Measurements from ENCODE around the gene ZSCAN5A.
"Not testable (repeated sequence)": the region's sequence is repeated elsewhere in the genome, so short reads cannot be mapped to it uniquely, and the experiment has no call there.

The ZSCAN5A gene

GRCh38 chr19:56176881-56177280, 137.8 kb downstream of the ZSCAN5A start:
- no peak for TF ChIP-seq Cebpa-rat (IDR thresholded peaks at IDR 0.05)

GRCh38 chr19:56176310-56176709, 138.3 kb downstream of the ZSCAN5A start:
- H3K9ac ChIP-seq; H3K36me3 ChIP-seq; H4K20me1 ChIP-seq; H3K4me3 ChIP-seq; H3K27me3 ChIP-seq; H3K27ac ChIP-seq; H3K9me3 ChIP-seq (replicated peaks in 1 of 11): not testable (repeated sequence)
- H3K4me1 ChIP-seq = peaks cover 0 to 28% (median 16%) of the 10 kb centered on the region in 10 experiments; a peak in 13 of 20 replicates
- peak overlapping the region in 7 of 11 experiments; percentile 8 to 36 (median 33); a peak in 8 of 22 replicates for H3K4me2 ChIP-seq

More at GRCh38 chr19:56176881-56177280, 137.8 kb downstream of the ZSCAN5A start:
- Histone ChIP-seq H3K4me2 (peak overlapping the region in 5 of 11 experiments; percentile 8 to 34 (median 31); a peak in 3 of 22 replicates), H3K27me3 (no peaks in the 10 kb centered on the region), H3K4me3 (no peak overlapping the region), H3K9ac (no peak overlapping the region), H3K27ac (no peak overlapping the region), H3K4me1 (peaks cover 0 to 25% (median 16%) of the 10 kb centered on the region in 10 experiments; a peak in 13 of 20 replicates), H4K20me1 (no peaks in the 10 kb centered on the region), H3K9me3 (replicated peaks in 1 of 11) (no peaks in the 10 kb centered on the region), H3K36me3 (no peaks in the 10 kb centered on the region)

GRCh38 chr19:56175861-56176307, 138.8 kb downstream of the ZSCAN5A start, which contains the start of gene GALP:
GALP (plus strand) TSS chr19:56176008; CDS start chr19:56177109, 1,101 bp downstream.
- not testable (repeated sequence) for H3K36me3 ChIP-seq; H3K4me3 ChIP-seq; H3K9ac ChIP-seq; H4K20me1 ChIP-seq; H3K9me3 ChIP-seq (replicated peaks in 1 of 11); H3K27me3 ChIP-seq; H3K27ac ChIP-seq
- Histone ChIP-seq H3K4me1 (peaks cover 0 to 28% (median 16%) of the 10 kb centered on the region in 10 experiments; a peak in 13 of 20 replicates), H3K4me2 (peak within 1 kb of the TSS in 9 of 11 experiments; percentile 21 to 65 (median 46); a peak in 15 of 22 replicates)

- no peak for TF ChIP-seq Cebpa-rat (IDR thresholded peaks at IDR 0.05)
- H3K36me3 ChIP-seq = no peaks in the 10 kb centered on the region
- peaks cover 0 to 4% (median 0%) of the 10 kb centered on the region in 11 experiments; a peak in 1 of 22 replicates for H4K20me1 ChIP-seq
- peaks cover 0 to 28% (median 16%) of the 10 kb centered on the region in 10 experiments; a peak in 13 of 20 replicates for H3K4me1 ChIP-seq
- H3K4me3 ChIP-seq = no peak overlapping the region
- no peak overlapping the region for H3K27ac ChIP-seq
- H3K27me3 ChIP-seq = no peaks in the 10 kb centered on the region
- no peaks in the 10 kb centered on the region for H3K9me3 ChIP-seq (replicated peaks in 1 of 11)
- H3K4me2 ChIP-seq = no peak overlapping the region
- H3K9ac ChIP-seq = no peak overlapping the region
Observed at GRCh38 chr19:56174550-56174949, 140.1 kb downstream of the ZSCAN5A start.

- Histone ChIP-seq H4K20me1 (peaks cover 0 to 4% (median 0%) of the 10 kb centered on the region in 11 experiments; a peak in 1 of 22 replicates), H3K4me2 (no peak overlapping the region), H3K4me3 (no peak overlapping the region), H3K36me3 (no peaks in the 10 kb centered on the region), H3K27ac (no peak overlapping the region), H3K27me3 (no peaks in the 10 kb centered on the region), H3K9me3 (replicated peaks in 1 of 11) (no peaks in the 10 kb centered on the region), H3K4me1 (peaks cover 0 to 28% (median 16%) of the 10 kb centered on the region in 10 experiments; a peak in 13 of 20 replicates), H3K9ac (no peak overlapping the region)
- TF ChIP-seq Cebpa-rat (IDR thresholded peaks at IDR 0.05) = no peak
Observed at GRCh38 chr19:56174086-56174485, 140.6 kb downstream of the ZSCAN5A start.
